ENCODE measurements around the gene SLC2A14.
"Not testable (repeated sequence)": the region's sequence is repeated elsewhere in the genome, so short reads cannot be mapped to it uniquely, and the experiment has no call there.

SLC2A14 gene

GRCh38 chr12:7872566-7873319 lies at the start of gene SLC2A14:
Gene SLC2A14 (minus strand): TSS chr12:7872915. CDS start chr12:7869880, 3,035 bp downstream.
- in situ Hi-C loops (cut with MboI; ENCODE audit: low sequenced_read_pairs) = loop anchor here (25.0 kb wide), 1 partner anchor 115 kb away; no protein-coding TSS in a partner anchor

GRCh38 chr12:7921181-7921580 lies 48.5 kb upstream of the SLC2A14 start:
- in situ Hi-C loops (cut with MboI; ENCODE audit: low sequenced_read_pairs) = not testable (repeated sequence)

- in situ Hi-C loops (cut with MboI; ENCODE audit: low sequenced_read_pairs) = not testable (repeated sequence)
Measured at GRCh38 chr12:7918268-7918590, 45.5 kb upstream of the SLC2A14 start.

GRCh38 chr12:7917392-7918267 lies 44.9 kb upstream of the SLC2A14 start:
- in situ Hi-C loops (cut with MboI; ENCODE audit: low sequenced_read_pairs) = no loop called here

DNA sequence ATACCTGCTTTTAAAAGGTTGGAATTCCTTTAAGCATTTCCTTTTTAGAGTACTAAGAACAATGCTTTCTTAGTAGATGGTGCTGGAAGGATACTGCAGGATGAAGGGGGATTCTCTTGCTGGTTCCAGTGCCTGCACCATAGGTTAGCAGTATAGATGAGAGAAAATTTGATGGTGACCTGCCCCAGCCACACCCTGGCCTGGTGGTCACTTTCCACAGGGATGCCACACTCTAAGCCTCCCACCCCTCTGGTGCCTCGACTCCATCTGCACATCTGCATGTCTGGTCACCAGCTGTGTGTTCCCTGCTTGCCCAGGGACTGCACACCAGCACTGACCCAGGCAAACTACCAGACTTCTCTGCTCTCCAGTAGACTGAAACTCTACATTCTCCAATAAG lies 44.2 kb upstream of the SLC2A14 start:
- in situ Hi-C loops (cut with MboI; ENCODE audit: low sequenced_read_pairs) = no loop called here

- in situ Hi-C loops (cut with MboI; ENCODE audit: low sequenced_read_pairs) = no loop called here
Measured at GRCh38 chr12:7915661-7916403, 43.1 kb upstream of the SLC2A14 start.

DNA sequence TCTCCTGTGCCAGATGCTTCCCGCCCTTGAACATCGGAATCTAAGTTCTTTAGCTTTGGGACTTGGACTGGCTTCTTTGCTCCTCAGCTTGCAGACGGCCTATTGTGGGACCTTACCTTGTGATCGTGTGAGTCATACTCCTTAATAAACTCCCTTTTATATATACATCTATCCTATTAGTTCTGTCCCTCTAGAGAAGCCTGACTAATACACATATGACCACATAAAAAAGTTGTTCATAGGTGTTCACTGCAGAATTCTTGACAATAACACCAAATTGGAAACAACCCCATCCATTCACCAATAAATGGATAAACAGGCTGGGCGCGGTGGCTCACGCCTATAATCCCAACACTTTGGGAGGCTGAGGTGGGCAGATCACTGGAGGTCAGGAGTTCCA lies 37.4 kb upstream of the SLC2A14 start:
- in situ Hi-C loops (cut with MboI; ENCODE audit: low sequenced_read_pairs) = not testable (repeated sequence)

DNA sequence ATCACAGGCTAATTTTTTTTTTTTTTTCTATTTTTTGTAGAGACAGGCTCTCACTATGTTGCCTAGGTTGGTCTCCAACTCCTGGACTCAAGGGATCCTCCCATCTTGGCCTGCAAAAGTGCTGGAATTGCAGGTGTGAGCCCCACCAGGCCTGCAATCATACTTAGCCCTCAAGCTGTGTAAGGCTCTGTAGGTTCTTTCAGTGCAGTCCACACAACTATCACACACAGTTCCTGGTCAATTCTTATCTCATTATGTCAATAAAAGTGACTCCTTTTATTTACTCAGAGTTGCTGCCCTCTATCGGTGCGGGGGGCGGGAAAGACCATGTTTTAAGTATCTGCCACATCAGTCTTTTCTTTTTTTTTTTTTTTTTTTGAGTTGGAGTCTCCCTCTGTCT lies 34.3 kb upstream of the SLC2A14 start:
- in situ Hi-C loops (cut with MboI; ENCODE audit: low sequenced_read_pairs) = no loop called here

GRCh38 chr12:7906303-7906702 lies 33.6 kb upstream of the SLC2A14 start:
- in situ Hi-C loops (cut with MboI; ENCODE audit: low sequenced_read_pairs) = not testable (repeated sequence)

DNA sequence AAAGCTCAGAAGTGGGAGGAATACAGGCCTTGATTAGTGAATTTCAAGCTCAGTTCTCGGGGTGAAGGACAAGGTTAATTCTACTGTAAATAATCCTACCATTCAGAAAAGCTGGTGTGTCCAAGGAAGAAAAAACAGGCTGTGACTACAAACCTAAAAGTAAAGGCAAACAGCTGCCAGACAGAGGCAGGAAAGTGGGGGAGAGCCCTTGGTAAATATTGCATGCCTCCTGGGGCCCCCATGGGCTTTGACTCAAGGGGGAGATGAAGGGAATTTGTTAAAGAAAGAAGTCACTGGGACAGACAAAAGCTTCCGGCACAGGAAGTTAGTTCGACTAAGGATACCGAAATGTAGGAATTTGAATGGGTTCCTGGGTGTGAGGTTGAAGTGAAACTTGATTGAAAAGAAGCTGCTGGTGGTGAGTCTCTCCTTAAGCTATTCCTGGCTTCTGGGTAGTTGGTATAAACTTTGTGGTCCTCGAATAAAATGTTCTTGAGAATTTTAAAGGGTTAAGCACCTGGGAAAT lies 32.9 kb upstream of the SLC2A14 start:
- in situ Hi-C loops (cut with MboI; ENCODE audit: low sequenced_read_pairs) = not testable (repeated sequence)

DNA sequence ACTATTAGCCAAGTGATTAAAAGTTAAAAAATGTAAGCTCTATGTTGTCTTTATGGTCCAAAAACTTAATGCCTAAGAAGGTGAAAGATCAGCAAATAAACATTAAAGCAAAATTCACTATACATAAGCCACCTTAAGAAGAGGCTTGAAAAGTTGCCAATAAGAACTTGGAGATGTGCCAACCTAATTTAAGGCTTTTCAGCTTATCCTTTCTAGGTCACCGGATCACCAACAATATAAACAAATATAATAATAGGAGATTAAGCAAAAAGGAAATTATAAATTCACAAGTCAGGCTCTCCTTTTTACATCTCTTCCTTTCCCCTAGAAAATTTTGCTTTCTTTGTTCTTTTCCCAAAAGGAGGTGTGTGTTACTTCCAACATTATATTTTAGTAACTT lies 32.4 kb upstream of the SLC2A14 start:
- in situ Hi-C loops (cut with MboI; ENCODE audit: low sequenced_read_pairs) = no loop called here

GRCh38 chr12:7902416-7902815 lies 29.7 kb upstream of the SLC2A14 start:
- in situ Hi-C loops (cut with MboI; ENCODE audit: low sequenced_read_pairs) = not testable (repeated sequence)

GRCh38 chr12:7899755-7900154 lies 27.0 kb upstream of the SLC2A14 start:
- in situ Hi-C loops (cut with MboI; ENCODE audit: low sequenced_read_pairs) = no loop called here

GRCh38 chr12:7896726-7897125 lies 24.0 kb upstream of the SLC2A14 start:
- in situ Hi-C loops (cut with MboI; ENCODE audit: low sequenced_read_pairs) = not testable (repeated sequence)

- in situ Hi-C loops (cut with MboI; ENCODE audit: low sequenced_read_pairs) = no loop called here
Measured at GRCh38 chr12:7892186-7892980, 19.7 kb upstream of the SLC2A14 start.

GRCh38 chr12:7884689-7885088 lies 12.0 kb upstream of the SLC2A14 start:
- in situ Hi-C loops (cut with MboI; ENCODE audit: low sequenced_read_pairs) = no loop called here

GRCh38 chr12:7881736-7882120 lies 9.0 kb upstream of the SLC2A14 start:
- in situ Hi-C loops (cut with MboI; ENCODE audit: low sequenced_read_pairs) = not testable (repeated sequence)

GRCh38 chr12:7880952-7881735 lies 8.4 kb upstream of the SLC2A14 start:
- in situ Hi-C loops (cut with MboI; ENCODE audit: low sequenced_read_pairs) = not testable (repeated sequence)

DNA sequence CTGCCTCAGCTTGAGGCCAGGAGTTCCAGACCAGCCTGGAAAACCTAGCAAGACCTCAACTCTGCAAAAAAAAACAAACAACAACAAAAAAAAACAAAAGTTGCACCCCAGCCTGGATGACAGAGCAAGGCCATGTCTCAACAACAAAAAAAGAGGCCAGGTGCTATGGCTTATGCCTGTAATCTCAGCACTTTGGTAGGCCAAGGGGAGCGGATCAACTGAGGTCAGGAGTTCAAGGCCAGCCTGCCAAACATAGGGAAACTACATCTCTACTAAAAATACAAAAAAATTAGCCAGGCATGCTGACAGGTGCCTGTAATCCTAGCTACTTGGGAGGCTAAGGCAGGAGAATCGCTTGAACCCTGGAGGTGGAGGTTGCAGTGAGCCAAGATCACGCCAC lies 6.5 kb upstream of the SLC2A14 start:
- in situ Hi-C loops (cut with MboI; ENCODE audit: low sequenced_read_pairs) = no loop called here

DNA sequence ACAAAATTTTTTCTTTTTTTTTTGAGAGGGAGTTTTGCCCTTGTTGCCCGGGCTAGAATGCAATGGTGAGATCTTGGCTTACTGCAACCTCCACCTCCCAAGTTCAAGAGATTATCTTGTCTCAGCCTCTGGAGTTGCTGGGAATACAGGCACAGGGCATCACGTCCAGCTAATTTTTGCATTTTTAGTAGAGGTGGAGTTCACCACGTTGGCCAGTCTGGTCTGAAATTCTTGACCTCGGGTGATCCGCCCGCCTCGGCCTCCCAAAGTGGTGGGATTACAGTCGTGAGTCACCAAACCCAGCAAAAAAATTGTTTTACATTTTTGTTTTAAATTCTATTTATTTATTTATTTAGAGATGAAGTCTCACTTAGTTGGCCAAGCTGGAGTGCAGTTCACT lies 4.7 kb upstream of the SLC2A14 start:
- in situ Hi-C loops (cut with MboI; ENCODE audit: low sequenced_read_pairs) = no loop called here

All from HL-60/S4 treated with phorbol 12-myristate 13-acetate at 8.2 ng/mL for 4 days and 3 days (cell line).